CD4-positive, alpha-beta T cell (primary cell): ENCODE results near the gene OR1E2. TPM values are rescaled to one million over a fixed set of nuclear protein-coding genes. Genes with fewer than 3 reads are reported as not detected.
"Not testable (repeated sequence)": the region's sequence is repeated elsewhere in the genome, so short reads cannot be mapped to it uniquely, and the experiment has no call there.

Source experiments
- ATAC-seq: fragments of 200-7000 bp; cut with Tn5 transposase; one replicate; pipeline ENCODE4 v1.10.0; 2022; ENCODE audit warnings: mild to moderate bottlenecking; ENCODE audit not compliant: poor library complexity
- CTCF ChIA-PET: fragments of 350-600 bp; sonication (Branson Sonifier 250); formaldehyde crosslinking; loops from one replicate; lab custom pipeline; 2021; ENCODE audit warnings: antibody characterized with exemption, inconsistent platforms; lab: Charles Lee
- POLR2A ChIA-PET: fragments of 350-600 bp; sonication (Branson Sonifier 250); formaldehyde crosslinking; loops from one replicate; lab custom pipeline; 2021; ENCODE audit warnings: antibody characterized with exemption, inconsistent platforms; lab: Charles Lee
- DNase-seq, 14 experiments: peaks; one replicate each; pipeline ENCODE4 v3.0.0-alpha.2; 2013 to 2020; ENCODE audit warnings: mixed read lengths in 2 of 14
- H3K27ac ChIP-seq, 2 donors: one replicate each; pipeline versions ENCODE4 v1.5.1 to v1.7.0; 2013; ENCODE audit warnings: low read length in 2 of 2, low read depth in 1 of 2, mild to moderate bottlenecking in 1 of 2
- H3K27me3 ChIP-seq, 2 experiments: 1 replicate in 1 of 2; 2 replicates in 1 of 2; pipeline versions ENCODE4 v1.6.1 to v1.7.0; 2013; ENCODE audit warnings: low read length in 2 of 2, control low read depth in 1 of 2, mild to moderate bottlenecking in 1 of 2, moderate library complexity in 1 of 2; ENCODE audit not compliant: insufficient read depth in 2 of 2, control insufficient read depth in 1 of 2
- H3K36me3 ChIP-seq: one replicate; pipeline ENCODE4 v1.6.1; 2013; ENCODE audit warnings: low read length, control low read depth; ENCODE audit not compliant: insufficient read depth
- H3K4me1 ChIP-seq: one replicate; pipeline ENCODE4 v1.6.1; 2013; ENCODE audit warnings: low read length, control low read depth; ENCODE audit not compliant: insufficient read depth
- H3K4me3 ChIP-seq: one replicate; pipeline ENCODE4 v1.5.1; 2013; ENCODE audit warnings: mild to moderate bottlenecking, low read length, moderate library complexity
- H3K9me3 ChIP-seq, 2 experiments: 1 replicate in 1 of 2; 2 replicates in 1 of 2; pipeline versions ENCODE4 v1.6.1 to v1.7.0; 2013; ENCODE audit warnings: low read length in 2 of 2, mild to moderate bottlenecking in 2 of 2, control low read depth in 1 of 2, moderate library complexity in 1 of 2; ENCODE audit not compliant: control insufficient read depth in 1 of 2, insufficient read depth in 1 of 2
- H3K27ac Mint-ChIP-seq: one replicate; pipeline ENCODE4 v1.8.0; 2020; ENCODE audit warnings: mixed read lengths
- H3K27me3 Mint-ChIP-seq: one replicate; pipeline ENCODE4 v1.8.0; 2021; ENCODE audit warnings: mixed read lengths
- H3K36me3 Mint-ChIP-seq: one replicate; pipeline ENCODE4 v1.8.0; 2021; ENCODE audit warnings: low read depth, mixed read lengths
- H3K4me1 Mint-ChIP-seq: one replicate; pipeline ENCODE4 v1.8.0; 2021; ENCODE audit warnings: low read depth, mixed read lengths
- H3K4me3 Mint-ChIP-seq: one replicate; pipeline ENCODE4 v1.8.0; 2020; ENCODE audit warnings: mild to moderate bottlenecking, mixed read lengths
- H3K9me3 Mint-ChIP-seq: one replicate; pipeline ENCODE4 v1.8.0; 2020; ENCODE audit warnings: mixed read lengths
- CTCF ChIP-seq: fragments of 200-600 bp; IDR thresholded peaks from one replicate; pipeline ENCODE4 v1.8.0; 2022; ENCODE audit warnings: antibody characterized with exemption, mild to moderate bottlenecking
- intact Hi-C, 2 experiments: fragments of 100-400 bp; cut with DNase I in 1 of 2; cut with micrococcal nuclease in 1 of 2; formaldehyde crosslinking; loops; one replicate each; pipeline versions ENCODE4 v1.15.1 to v1.9.0; 2023 to 2025; cut with DNase I, micrococcal nuclease
- total RNA-seq, 174 experiments: library from RNA in 2 of 174; stranded (reverse) in 2 of 174; gene quantifications; one replicate each; pipeline ENCODE4 v1.2.3 and lab custom pipeline; 2021 to 2026

OR1E2 gene
- total RNA-seq, 2 experiments from 2014 or later: not detected

DNA sequence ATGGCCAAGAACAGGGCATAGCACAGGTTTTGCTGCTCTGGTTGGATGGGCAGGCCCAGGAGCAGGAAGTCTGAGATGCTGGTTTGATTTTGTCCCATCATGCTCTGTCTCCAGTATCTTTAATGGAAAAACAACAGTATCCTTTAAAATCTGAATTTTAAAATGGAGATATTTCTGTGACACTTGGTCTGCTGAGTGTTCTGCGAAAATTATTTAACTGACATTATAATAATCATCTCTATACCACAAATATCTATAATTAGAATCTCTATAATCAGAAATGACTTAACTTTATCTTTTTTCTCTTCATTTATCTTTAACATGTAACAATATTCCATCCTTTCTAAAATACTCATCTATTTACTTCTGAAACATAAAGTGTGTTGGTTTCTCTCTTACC is 35.3 kb downstream of the OR1E2 start, which contains the start of gene OR1E1:
Gene OR1E1, minus strand, starts transcription at position 101 of the 400 bp plus-strand sequence. Its CDS starts 0 bp downstream, at position 101.
- no peaks in the 10 kb centered on the region for H3K36me3 Mint-ChIP-seq

DNA sequence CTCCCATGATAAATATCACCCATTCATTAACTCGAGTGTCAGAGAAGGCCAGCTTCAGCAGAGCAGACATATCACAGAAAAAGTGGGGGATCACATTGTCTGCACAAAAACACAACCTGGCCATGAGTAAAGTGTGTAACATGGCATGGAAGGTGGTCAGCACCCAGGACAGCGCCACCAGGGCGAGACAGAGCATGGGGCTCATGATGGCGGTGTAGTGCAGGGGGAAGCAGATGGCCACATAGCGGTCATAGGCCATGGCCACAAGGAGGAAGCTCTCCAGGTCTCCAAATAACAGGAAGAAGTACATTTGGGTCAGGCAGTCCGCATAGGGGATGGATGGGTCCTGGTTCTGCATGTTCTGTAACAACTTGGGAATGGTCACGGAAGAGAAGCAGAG is 35.8 kb downstream of the OR1E2 start:
- H3K27ac ChIP-seq, H3K4me3 ChIP-seq, ATAC-seq, DNase-seq, H3K36me3 ChIP-seq, H3K36me3 Mint-ChIP-seq, H3K9me3 Mint-ChIP-seq, H3K4me1 Mint-ChIP-seq, H3K9me3 ChIP-seq, CTCF ChIA-PET, H3K27me3 ChIP-seq, H3K27ac Mint-ChIP-seq, H3K4me1 ChIP-seq, H3K4me3 Mint-ChIP-seq, intact Hi-C loops, POLR2A ChIA-PET: not testable (repeated sequence)
- peaks cover 21% of the 10 kb centered on the region for H3K27me3 Mint-ChIP-seq

More for the DNA sequence above, 35.3 kb downstream of the OR1E2 start, which contains the start of gene OR1E1:
- Histone ChIP-seq H3K4me1 (no peaks in the 10 kb centered on the region), H3K27ac (no peak within 1 kb of the TSS), H3K4me3 (no peak within 1 kb of the TSS), H3K9me3 (no peaks in the 10 kb centered on the region), H3K36me3 (no peaks in the 10 kb centered on the region), H3K27me3 (peaks cover 0 to 3% of the 10 kb centered on the region in 2 experiments)
- DNase-seq: no peak
- Mint-ChIP-seq H3K4me1 (no peaks in the 10 kb centered on the region), H3K27ac (no peak within 1 kb of the TSS), H3K4me3 (no peak within 1 kb of the TSS), H3K9me3 (no peaks in the 10 kb centered on the region), H3K27me3 (peaks cover 21% of the 10 kb centered on the region)
- no peak for ATAC-seq
- no peak for TF ChIP-seq CTCF
- ChIA-PET CTCF (no interaction called here), POLR2A (no interaction called here)
- intact Hi-C loops: no loop called here

- H3K9me3 Mint-ChIP-seq: no peaks in the 10 kb centered on the region
- POLR2A ChIA-PET: no interaction called here
- Histone ChIP-seq H3K4me3 (no peak overlapping the region), H3K4me1 (no peaks in the 10 kb centered on the region), H3K9me3 (peaks cover 0 to 10% of the 10 kb centered on the region in 2 experiments), H3K27ac (no peak overlapping the region), H3K27me3 (peaks cover 0 to 3% of the 10 kb centered on the region in 2 experiments), H3K36me3 (no peaks in the 10 kb centered on the region)
- ATAC-seq (no peak), DNase-seq (no peak)
- TF ChIP-seq CTCF: no peak
- H3K27ac Mint-ChIP-seq: no peak overlapping the region
- no peaks in the 10 kb centered on the region for H3K36me3 Mint-ChIP-seq
- H3K27me3 Mint-ChIP-seq: peaks cover 51% of the 10 kb centered on the region
- H3K4me1 Mint-ChIP-seq: peaks cover 6% of the 10 kb centered on the region
- CTCF ChIA-PET: no interaction called here
- intact Hi-C loops: no loop called here
- H3K4me3 Mint-ChIP-seq: no peak overlapping the region
Measured at GRCh38 chr17:3389791-3390190, 43.9 kb downstream of the OR1E2 start.
